Lung microvascular endothelial cell (primary cell): ENCODE measurements around the gene LURAP1L. TPM values are rescaled to one million over a fixed set of nuclear protein-coding genes. Genes with fewer than 3 reads are reported as not detected.

Experiments
- DNase-seq, 2 donors: peaks; one replicate each; pipeline versions ENCODE4 v3.0.0 to v3.0.0-alpha.2; 2010; ENCODE audit warnings: low read depth in 2 of 2
- total RNA-seq: library from RNA; depleted of rRNA; stranded (reverse); fragments of >200 nt; gene quantifications from 2 replicates; pipeline ENCODE4 v1.2.1, GENCODE V29; 2014

The LURAP1L gene
- total RNA-seq, 1 donor from 2014 or later = 2.0 TPM

DNA sequence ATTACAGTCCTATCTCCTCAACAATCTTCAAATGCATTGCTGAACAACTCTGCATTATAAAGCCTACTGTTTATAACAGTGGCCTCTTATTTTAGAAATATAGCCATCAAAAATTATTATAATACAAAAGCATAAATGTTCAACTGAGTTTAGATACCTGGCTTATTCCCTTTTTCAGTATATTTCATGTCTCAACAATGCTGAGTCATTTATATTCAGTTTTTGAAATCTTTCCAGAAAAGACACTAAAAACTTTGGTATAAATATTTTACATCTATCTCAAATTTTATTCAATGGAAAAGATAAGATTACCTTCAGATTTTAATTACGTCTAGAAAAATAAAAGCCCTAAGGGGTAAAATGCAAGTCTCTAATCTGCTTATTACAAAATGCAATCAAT, 37.9 kb downstream of the LURAP1L start:
- DNase-seq = no peak

DNA sequence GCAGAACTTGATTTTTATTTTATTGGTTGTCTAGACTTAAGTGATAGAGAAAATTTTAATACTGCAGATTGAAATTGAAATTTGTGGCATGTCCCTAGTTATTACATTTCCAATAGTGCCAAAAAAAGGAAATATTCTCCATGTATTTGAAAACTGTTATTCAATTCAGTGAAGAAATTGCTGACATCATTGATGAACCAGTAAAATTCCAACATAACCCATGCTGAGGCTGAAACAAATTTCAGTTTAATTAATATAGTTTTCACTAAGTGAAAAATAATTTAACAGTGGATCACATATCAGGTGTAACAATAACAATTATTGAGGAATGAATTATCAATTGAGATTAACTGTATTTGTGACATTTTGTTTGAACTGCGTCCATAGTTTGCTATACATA, 38.7 kb downstream of the LURAP1L start:
- no peak for DNase-seq

DNA sequence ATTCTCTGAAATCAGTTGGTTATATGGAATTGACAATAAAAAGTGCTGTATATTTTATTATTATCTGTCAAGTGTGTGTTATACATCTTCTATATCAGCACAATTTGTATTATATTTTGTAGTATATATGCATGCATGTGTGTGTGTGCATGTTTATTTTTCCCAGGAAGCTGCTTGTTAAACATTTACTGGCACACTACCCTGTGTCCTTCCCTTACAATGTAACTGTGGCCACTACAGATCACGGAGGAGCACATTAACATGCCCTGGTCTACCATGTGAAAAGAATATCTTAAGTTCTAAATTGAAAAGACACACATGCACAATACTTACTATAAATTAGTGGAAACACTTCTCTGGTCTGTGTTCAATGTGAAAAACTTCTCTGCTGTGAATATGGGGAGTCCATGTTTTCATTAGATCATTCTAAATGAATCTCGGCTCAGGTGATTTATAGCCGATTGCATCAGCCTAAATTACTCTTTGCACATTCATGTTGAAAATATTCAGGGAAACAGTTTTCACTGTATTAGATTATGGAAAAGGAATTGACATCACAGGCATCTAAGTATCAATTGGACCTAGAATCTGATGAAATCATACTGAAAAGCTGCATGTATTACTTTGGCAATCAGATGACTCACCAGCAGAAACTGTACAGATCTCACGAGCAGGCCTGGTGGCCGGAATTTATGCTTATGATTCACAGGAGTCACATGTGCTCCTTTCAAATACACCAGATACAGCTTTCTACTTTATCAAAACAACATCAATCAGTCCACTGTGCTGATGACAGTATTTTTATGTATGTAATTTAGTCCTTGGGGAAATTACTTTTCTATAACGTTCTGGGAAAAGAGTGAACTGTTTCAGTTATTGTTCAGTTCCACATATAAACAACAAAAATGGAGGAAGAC, 39.4 kb downstream of the LURAP1L start:
- DNase-seq = peak; percentile 96 to 99

DNA sequence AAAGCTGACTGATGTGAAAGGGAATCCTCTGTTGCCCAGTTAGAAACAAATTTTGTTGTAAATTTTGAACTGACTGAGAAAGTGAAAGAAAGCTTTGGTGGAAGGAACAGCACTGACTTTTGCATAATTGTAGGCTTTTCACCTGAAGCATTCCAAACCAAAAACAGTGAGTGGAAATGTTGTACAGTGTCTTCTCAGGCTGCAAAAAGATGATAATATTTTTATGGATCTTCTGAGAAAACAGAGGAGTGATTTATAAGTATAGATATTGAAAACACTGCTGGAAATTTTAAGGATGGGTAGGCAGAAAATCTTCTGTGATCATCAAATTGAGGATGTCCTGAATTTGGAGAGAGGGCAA, 40.0 kb downstream of the LURAP1L start:
- DNase-seq = no peak

DNA sequence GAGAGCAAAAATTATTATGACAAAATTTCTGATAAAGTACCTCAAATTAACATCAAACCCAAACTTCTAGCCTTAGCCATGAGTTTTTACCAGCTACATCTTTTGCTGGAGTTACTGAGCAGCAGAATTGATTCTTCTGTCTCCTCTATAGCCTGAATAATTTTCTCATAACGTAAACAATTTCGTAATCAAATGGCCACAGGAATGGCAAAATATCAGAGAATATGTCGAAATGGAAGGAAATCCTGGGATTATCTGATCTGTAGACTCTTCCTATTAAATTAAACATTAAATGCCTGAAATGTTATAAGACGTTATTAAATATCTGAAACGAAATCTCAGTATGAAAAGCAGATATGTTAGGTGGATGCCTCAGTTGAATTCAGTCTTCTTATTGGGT, 41.1 kb downstream of the LURAP1L start:
- DNase-seq = no peak

DNA sequence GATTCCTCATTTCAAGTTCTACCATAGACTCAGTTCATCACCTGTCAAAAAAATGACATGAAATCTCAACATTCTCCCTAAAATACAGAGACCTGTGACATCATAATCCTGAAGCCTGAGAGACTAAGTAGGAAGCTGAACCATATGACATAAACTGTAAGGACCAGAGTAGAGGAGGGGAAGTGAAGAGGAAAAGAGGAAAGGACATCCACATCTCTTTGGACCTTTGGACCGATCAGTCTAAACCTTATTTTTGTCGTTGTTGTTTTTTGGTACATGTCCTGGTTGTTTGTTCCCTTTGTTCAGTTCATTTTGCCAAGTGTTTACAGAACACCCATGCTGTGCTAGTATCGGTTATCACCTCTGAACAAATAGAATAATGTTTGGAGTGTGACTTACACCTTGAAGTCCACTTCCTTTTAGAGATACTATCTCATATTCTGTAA, 41.9 kb downstream of the LURAP1L start:
- no peak for DNase-seq

DNA sequence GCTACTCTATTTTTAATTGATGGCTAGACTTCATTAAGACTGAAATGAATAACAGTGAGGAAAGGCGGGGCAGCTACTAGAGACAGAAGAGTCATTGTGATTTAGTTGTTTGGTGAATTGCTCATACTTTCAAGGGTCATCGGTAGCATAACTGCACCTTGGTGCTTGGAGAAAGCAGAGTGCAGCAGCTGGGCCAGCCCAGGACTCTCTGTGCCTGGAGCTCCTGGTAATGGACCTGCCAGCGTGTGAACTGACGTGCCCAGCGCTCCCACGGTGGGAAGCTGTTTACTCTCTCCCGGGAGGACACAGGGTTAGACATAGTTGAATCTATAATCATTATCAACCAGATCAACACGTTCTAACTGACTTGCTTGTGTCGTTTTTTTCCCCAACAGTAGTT, 42.9 kb downstream of the LURAP1L start:
- peak in 1 of 2 donors; percentile 36 for DNase-seq

DNA sequence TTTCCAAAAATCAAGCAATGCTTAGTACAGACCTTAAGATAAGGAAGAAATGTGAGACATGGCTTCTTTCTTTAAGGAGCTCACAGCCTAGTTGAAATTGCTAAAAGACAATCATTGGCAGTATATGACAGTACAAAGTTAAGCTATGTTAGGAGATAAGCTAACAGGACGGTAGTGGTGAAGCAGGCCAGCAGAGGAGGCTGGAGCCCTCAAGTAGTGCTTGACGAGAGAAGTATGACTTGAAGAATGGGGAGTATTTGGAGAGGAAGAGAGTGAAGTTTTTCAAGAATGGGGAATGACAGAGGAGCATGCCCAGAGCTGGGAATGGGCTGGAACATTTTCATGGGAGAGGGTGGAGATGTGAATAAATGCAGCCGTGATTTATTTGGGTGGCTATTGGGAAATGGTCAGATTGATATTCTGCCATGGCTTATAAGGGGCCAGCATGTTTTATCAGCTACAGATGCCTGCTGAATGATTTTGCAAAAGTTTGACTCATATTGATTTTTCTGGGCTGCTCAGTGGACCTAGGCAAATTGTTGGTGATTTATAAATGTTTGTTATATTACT, 43.7 kb downstream of the LURAP1L start:
- no peak for DNase-seq

DNA sequence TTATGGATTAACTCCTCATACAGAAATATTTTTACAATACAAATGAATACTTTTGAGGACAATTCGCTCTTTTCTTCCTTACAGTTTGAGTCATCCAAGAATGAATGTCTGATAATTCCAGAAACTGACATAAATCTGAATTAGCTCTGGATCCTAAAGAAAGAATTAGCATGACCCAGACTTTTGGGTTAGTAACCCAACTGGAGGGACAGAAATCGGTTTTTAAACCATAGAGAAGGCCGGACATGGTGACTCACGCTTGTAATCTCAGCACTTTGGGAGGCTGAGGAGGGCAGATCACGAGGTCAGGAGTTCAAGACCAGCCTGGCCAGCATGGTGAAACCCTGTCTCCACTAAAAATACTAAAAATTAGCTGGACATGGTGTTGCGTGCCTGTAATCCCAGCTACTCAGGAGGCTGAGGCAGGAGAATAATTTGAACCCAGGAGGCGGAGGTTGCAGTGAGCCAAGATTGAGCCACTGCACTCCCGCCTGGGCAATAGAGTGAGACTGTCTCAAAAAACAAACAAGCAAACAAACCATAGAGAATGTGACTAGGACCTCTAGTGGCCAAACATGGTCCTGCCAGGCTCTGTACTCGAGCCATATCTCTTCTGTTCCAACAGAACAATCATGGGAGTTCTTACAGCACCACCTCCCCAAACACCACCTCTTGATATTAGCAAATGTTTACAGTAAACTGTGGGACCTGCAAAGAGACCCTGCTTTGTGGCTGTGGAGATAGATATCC, 44.8 kb downstream of the LURAP1L start:
- DNase-seq = peak in 1 of 2 donors; percentile 51

DNA sequence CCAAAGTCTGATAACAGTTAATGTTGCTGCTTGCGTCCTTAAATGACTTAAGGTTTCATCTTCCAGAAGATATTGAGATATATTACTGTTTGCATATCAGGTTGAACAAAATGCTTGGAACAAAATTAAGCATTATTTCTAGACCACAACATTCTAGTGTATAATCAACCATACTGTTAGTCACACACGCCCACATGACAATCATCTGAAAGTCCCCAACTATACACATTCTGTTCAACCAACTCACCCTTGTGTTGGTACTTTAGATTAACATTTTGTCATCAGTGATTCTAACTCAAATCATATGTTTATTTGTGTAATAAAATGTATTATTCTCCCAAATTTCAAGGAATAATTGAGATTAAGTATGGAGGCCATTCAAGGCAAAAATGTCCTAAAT, 47.3 kb downstream of the LURAP1L start:
- no peak for DNase-seq

DNA sequence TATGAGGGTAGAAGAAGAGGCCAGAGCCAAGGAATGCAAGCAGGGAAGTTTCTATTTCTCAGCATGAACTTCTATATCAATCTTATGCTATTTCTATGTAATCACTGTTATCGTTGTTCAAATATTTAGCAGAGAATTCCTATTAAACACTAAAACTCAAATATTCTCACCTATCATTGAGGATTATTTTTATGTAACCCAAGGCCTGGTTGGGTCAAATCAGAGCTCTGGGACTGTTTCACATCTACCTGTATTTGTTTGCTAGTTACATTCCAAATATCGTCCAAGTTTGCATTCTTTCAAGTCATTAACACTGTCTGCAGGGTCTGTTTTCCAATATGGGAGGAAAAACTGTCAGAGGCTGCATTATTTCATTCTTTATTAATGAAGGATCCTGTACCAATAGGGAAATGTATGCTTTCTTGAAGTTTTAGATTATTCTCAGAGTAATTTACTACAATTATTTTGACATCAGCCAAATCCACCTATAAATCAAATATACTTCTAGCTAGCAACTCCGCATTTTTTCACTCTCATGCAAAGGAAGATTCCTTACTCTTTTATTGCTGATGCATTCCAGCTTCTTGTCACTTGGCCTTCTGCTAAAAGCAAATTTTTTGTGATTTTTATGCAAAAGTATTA, 52.2 kb downstream of the LURAP1L start:
- no peak for DNase-seq

DNA sequence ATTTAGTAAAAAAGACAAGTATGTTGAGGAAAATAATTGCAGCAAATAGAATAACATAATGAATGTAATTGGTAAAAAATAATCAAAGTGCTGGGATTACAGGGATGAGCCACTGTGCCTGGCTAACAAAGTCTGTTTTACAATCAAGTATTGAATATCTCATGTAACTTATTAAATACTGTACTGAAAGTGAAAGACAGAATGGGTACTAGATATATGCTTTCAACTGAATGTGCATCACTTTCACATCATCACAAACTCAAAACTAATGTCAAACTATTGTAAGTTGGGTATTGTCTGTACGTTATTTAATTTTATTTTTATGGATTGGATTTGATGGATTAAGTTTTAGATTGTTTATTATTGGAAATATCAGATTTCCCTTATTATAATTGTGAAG, 58.9 kb downstream of the LURAP1L start:
- DNase-seq = no peak

DNA sequence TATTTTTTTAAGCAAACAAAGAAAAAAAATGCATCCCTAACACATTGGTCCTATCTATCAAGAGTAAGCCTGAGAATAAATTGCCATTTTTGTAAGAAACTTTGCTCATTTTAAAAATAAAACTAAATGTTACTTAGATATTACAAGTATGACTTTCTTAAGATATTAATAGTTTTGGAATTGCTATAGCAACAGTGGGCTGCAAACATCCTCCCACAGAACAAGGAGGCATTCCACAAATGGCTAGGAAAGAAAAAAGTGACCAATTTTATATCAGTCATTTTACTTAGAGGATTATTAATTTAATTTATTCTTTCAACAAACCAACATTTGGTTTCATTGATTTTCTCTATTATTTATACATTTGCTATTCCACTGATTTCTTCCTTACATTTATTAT, 63.7 kb downstream of the LURAP1L start:
- DNase-seq = peak in 1 of 2 donors; percentile 19

DNA sequence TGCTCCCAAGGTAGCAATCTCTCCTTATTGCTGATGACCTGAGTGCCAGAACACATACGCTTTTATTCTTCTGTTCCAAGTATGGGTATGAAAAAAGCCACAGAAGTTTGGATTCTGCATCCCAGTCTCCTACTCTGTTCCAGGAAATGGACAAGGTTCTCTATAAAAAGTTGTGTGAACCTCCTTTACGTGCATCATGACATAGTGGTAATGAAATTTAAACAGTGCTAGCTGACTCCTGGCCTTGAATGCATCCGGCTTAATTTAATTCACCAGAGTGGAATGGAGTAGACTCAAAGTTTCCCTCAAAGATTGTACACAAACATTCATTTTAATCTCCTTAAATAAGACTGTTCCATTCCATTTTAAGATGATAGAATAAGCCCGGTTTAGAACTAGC, 68.9 kb downstream of the LURAP1L start:
- no peak for DNase-seq

DNA sequence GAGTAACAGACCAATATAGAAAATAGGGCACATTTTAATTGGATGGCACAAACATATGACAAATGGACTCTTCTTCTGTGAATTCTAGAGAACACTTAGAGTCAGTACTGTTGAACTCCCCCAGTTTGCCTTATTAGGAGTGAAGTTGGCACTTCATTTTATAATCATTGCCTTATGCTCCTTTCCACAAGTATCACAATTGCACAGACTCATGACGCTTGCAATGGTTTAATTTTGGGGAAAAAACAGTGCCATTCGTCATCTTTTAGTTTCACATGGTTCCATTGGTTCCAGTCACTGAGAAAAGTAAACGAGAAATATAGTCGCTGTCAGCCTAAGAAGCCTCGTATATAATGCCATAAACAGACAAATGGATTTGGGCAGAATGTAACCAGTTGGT, 71.2 kb downstream of the LURAP1L start:
- DNase-seq = no peak

DNA sequence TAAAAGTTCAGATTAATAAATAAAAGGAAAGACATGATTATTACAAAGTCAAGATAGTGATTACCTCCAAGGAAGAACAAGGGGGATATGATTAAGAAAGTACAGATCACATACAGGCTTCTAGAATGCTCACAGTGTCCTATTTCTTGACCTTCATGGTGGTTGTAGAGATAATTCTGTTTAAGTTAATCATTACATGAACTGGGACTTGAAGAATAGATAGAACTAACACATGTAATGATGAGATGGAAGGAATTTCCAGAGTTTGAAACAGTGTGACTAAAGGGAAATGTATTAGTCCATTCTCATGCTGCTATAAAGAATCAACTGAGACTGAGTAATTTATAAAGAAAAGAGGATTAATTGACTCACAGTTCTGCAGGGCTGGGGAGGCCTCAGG, 72.7 kb downstream of the LURAP1L start:
- DNase-seq = no peak

DNA sequence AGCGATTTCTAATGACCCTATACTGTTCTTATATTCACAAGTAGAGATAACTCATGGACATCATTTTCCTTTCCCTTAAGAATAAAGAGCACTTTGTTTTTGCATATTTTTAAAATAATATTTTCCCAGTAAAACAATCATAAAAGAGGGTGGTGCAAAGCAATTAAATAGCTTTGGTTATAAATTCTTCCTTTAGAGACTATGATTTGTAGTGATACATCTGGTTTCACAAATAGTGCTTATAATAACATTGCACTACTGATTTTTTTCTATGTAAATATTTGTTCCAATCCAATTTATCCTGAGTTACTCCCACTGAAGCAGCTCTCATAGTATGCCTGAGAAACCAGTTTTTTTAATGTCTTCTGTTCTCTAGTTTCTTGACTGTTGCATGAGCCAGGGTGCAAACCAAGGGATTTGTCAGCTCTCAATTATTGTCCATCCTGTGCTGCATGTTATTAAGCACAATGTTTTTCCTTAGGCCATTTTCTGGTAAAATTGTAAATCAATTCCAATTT, 74.7 kb downstream of the LURAP1L start:
- DNase-seq = no peak

DNA sequence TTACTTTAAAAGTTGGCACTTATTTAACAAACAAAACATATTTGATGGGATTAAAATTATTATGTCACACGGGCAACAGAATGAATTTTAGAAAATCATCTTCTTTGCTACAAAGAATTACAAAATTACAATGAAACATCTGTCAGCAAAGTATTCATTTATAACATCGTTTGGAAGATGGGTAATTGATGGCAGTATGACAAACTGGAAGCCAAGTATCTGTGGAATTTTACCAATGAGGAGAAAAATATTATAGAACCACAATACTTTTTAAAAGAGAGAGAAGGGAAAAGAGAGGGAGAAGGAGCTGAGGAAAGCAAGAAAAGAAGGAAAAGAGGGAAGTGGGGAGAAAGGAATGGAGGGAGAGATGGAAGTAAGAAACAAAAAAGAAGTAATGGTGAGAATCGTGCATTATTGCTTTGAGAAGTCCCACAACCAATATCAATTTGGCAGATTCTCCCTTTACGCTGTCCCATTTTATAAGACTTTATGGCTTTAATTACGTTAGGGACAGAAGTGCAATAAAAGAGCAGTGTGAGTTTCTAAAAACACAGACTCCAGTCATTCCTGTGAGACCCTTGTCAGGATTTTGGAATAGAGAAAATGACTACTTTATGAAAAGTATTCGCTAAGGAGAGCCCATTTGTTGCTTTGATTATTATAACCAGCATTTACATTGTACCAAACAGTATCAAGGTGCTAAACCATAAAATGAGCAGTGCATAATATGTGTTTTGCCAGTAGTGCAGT, 76.7 kb downstream of the LURAP1L start:
- DNase-seq = no peak

DNA sequence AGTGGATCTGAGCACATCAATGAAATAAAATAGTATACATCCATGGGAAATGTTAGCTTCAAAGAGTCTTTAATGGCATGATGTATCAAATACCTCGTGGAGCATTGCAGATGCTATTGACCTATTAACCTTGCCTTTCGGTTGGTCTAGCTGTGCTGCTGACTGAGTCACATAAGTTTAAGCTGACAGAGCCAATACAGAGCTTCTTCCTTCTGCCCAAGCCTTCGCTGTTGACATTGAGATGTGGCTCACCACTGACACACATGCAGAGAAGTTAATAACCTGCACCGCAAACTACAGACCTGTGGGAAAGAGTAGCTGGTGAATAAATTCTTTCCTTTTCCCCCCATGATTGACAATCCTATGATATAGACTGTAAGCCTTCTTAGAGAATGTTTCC, 78.2 kb downstream of the LURAP1L start:
- no peak for DNase-seq

DNA sequence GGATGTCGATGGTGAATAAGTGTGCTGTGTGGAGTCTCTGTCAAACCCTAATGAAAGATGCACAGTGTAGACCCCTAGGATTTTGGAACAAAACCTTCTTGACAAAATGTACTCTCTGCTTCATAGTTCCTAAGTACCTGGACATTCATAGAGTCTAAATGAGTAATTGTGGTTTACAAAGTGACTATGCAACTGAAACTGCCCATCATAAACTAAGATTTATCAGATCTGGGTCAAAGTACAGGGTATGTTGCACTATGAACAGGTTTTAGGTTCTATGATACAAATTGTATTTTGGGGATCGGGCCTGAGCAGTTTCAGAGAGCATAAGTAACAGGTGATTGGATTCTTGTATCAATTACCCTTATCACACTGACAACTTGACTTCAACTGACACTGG, 79.4 kb downstream of the LURAP1L start:
- DNase-seq = no peak

DNA sequence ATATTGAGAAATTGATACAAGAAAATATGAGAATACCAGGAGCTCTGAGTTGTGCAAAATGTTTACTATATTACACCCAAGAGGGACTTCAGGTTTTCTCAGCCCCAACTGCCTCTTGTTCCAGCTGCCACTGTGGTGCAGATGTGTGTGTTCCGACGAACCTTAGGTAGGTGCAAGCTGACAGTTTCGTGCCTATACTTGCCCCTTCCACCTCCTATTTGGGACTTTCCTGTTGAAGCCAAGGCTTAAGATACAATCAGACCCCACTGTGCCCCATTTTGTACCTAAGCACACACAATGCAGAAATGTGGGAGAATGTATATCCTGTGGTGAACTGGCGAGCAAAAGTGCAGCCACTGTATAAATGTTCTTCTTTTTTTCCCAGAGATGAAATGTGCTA, 80.2 kb downstream of the LURAP1L start:
- DNase-seq = no peak
